HEK293 (cell line): ENCODE results near the gene GNG5.

ENCODE experiments used
- GLI2 ChIP-seq: fragments of 450-650 bp; formaldehyde crosslinking; IDR thresholded peaks from 2 replicates; pipeline ENCODE4; 2017; ENCODE audit warnings: missing biosample characterization, missing genetic modification characterization, low read depth, borderline replicate concordance
- KLF1 ChIP-seq: fragments of 450-650 bp; formaldehyde crosslinking; IDR thresholded peaks from 2 replicates; pipeline ENCODE4 v1.5.1; 2016; ENCODE audit warnings: missing biosample characterization, missing genetic modification characterization
- KLF7 ChIP-seq: fragments of 450-650 bp; formaldehyde crosslinking; IDR thresholded peaks from 2 replicates; pipeline ENCODE4 v1.5.1; 2016; ENCODE audit warnings: missing biosample characterization, missing genetic modification characterization, borderline replicate concordance
- KLF8 ChIP-seq: fragments of 450-650 bp; formaldehyde crosslinking; IDR thresholded peaks from 2 replicates; pipeline ENCODE4 v1.5.1; 2016; ENCODE audit warnings: missing biosample characterization, missing genetic modification characterization
- OVOL3 ChIP-seq: fragments of 450-650 bp; formaldehyde crosslinking; IDR thresholded peaks from 2 replicates; pipeline ENCODE4 v1.5.1; 2016; ENCODE audit warnings: missing biosample characterization, missing genetic modification characterization
- PRDM1 ChIP-seq: fragments of 450-650 bp; formaldehyde crosslinking; IDR thresholded peaks from 2 replicates; pipeline ENCODE4; 2016; ENCODE audit warnings: missing biosample characterization, missing genetic modification characterization
- PRDM6 ChIP-seq: fragments of 450-650 bp; formaldehyde crosslinking; IDR thresholded peaks from 2 replicates; pipeline ENCODE4 v1.5.1; 2017; ENCODE audit warnings: missing biosample characterization, missing genetic modification characterization
- SP2 ChIP-seq: fragments of 450-650 bp; formaldehyde crosslinking; IDR thresholded peaks from 2 replicates; pipeline ENCODE4 v1.5.1; 2016; ENCODE audit warnings: missing biosample characterization, missing genetic modification characterization
- ZBTB1 ChIP-seq: fragments of 450-650 bp; formaldehyde crosslinking; IDR thresholded peaks from 2 replicates; pipeline ENCODE4 v1.5.1; 2016; ENCODE audit warnings: missing biosample characterization, missing genetic modification characterization
- ZBTB6 ChIP-seq: fragments of 450-650 bp; formaldehyde crosslinking; IDR thresholded peaks from 2 replicates; pipeline ENCODE4 v1.5.1; 2017; ENCODE audit warnings: missing biosample characterization, missing genetic modification characterization
- ZNF10 ChIP-seq: fragments of 450-650 bp; formaldehyde crosslinking; IDR thresholded peaks from 2 replicates; pipeline ENCODE4 v1.5.1; 2017; ENCODE audit warnings: missing biosample characterization, missing genetic modification characterization
- ZNF169 ChIP-seq: fragments of 450-650 bp; formaldehyde crosslinking; IDR thresholded peaks from 2 replicates; pipeline ENCODE4 v1.5.1; 2016; ENCODE audit warnings: missing biosample characterization, missing genetic modification characterization
- ZNF239 ChIP-seq: fragments of 450-650 bp; formaldehyde crosslinking; IDR thresholded peaks from 2 replicates; pipeline ENCODE4 v1.5.1; 2016; ENCODE audit warnings: missing biosample characterization, missing genetic modification characterization
- ZNF24 ChIP-seq: fragments of 450-650 bp; formaldehyde crosslinking; IDR thresholded peaks from 2 replicates; pipeline ENCODE4 v1.5.1; 2016; ENCODE audit warnings: missing biosample characterization, missing genetic modification characterization
- ZNF335 ChIP-seq: fragments of 450-650 bp; formaldehyde crosslinking; conservative IDR thresholded peaks from 2 replicates; pipeline ENCODE4 v1.5.1; 2016; ENCODE audit warnings: missing biosample characterization, missing genetic modification characterization
- ZNF514 ChIP-seq: fragments of 450-650 bp; formaldehyde crosslinking; IDR thresholded peaks from 2 replicates; pipeline ENCODE4 v1.5.1; 2016; ENCODE audit warnings: missing biosample characterization, missing genetic modification characterization
- ZNF670 ChIP-seq: fragments of 450-650 bp; formaldehyde crosslinking; IDR thresholded peaks from 2 replicates; pipeline ENCODE4 v1.5.1; 2016; ENCODE audit warnings: missing biosample characterization, missing genetic modification characterization, low read depth
- ZNF791 ChIP-seq: fragments of 450-650 bp; formaldehyde crosslinking; IDR thresholded peaks from 2 replicates; pipeline ENCODE4 v1.5.1; 2016; ENCODE audit warnings: missing biosample characterization, missing genetic modification characterization
- TF ChIP-seq, protein P1 (sequence below): fragments of 450-650 bp; formaldehyde crosslinking; IDR thresholded peaks from 2 replicates; pipeline ENCODE4 v1.5.1; 2016; ENCODE audit warnings: missing biosample characterization, missing genetic modification characterization
- TF ChIP-seq, protein P2 (sequence below): fragments of 450-650 bp; formaldehyde crosslinking; IDR thresholded peaks from 2 replicates; pipeline ENCODE4 v1.5.1; 2016; ENCODE audit warnings: missing biosample characterization, missing genetic modification characterization
- TF ChIP-seq, protein P3 (sequence below): fragments of 450-650 bp; formaldehyde crosslinking; IDR thresholded peaks from 2 replicates; pipeline ENCODE4 v1.5.1; 2016; ENCODE audit warnings: missing biosample characterization, missing genetic modification characterization
- TF ChIP-seq, protein P4 (sequence below): fragments of 450-650 bp; formaldehyde crosslinking; IDR thresholded peaks from 2 replicates; pipeline ENCODE4 v1.5.1; 2016; ENCODE audit warnings: missing biosample characterization, missing genetic modification characterization
- TF ChIP-seq, protein P5 (sequence below): fragments of 450-650 bp; formaldehyde crosslinking; IDR thresholded peaks from 2 replicates; pipeline ENCODE4 v1.5.1; 2016; ENCODE audit warnings: missing biosample characterization, missing genetic modification characterization
- TF ChIP-seq, protein P6 (sequence below): fragments of 450-650 bp; formaldehyde crosslinking; IDR thresholded peaks from 2 replicates; pipeline ENCODE4 v1.5.1; 2016; ENCODE audit warnings: missing biosample characterization, missing genetic modification characterization

Gene GNG5

DNA sequence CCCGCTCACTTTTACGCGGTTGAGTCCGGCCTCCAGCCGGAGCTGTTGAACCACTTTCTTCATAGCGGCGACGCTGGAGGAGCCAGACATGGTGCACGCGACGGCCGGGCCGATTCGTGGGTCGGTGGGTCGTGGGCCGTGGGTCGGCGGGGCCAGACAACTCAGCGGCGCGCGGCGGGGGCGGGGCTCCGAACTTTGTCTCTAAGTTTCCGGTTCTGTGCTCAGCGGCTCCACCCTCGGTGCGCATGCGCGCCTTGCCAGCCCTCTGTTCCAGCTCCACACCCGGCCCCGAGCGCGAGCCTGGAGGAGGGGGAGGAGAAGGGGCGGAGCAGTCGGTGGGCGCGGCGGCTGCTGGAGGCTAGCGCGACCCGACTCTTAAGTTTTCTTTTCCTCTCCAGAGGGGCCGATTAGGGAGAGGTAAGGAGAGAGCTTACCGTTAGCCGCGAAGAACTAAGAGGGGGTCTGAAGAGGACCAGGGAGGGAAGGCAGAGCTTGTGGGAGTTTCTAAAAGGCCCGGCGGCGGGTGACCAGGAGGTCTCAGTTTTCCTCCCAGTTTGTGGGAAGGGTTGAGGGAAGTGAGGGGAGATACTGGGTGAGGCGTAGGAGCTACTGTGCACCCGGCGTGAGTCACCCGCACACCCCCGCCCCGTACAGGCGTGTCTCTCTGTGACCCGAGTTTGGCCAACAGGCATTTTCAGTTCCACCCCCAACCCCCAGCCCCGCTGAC lies at the start of gene GNG5, which contains the start of gene SPATA1 (continued):
- TF ChIP-seq, protein P1, sequence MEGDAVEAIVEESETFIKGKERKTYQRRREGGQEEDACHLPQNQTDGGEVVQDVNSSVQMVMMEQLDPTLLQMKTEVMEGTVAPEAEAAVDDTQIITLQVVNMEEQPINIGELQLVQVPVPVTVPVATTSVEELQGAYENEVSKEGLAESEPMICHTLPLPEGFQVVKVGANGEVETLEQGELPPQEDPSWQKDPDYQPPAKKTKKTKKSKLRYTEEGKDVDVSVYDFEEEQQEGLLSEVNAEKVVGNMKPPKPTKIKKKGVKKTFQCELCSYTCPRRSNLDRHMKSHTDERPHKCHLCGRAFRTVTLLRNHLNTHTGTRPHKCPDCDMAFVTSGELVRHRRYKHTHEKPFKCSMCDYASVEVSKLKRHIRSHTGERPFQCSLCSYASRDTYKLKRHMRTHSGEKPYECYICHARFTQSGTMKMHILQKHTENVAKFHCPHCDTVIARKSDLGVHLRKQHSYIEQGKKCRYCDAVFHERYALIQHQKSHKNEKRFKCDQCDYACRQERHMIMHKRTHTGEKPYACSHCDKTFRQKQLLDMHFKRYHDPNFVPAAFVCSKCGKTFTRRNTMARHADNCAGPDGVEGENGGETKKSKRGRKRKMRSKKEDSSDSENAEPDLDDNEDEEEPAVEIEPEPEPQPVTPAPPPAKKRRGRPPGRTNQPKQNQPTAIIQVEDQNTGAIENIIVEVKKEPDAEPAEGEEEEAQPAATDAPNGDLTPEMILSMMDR (tag by site-specific recombination) = no peak
- TF ChIP-seq ZNF670 (tag by site-specific recombination) = no peak
- TF ChIP-seq ZBTB6 (tag by site-specific recombination) = no peak
- TF ChIP-seq, protein P2, sequence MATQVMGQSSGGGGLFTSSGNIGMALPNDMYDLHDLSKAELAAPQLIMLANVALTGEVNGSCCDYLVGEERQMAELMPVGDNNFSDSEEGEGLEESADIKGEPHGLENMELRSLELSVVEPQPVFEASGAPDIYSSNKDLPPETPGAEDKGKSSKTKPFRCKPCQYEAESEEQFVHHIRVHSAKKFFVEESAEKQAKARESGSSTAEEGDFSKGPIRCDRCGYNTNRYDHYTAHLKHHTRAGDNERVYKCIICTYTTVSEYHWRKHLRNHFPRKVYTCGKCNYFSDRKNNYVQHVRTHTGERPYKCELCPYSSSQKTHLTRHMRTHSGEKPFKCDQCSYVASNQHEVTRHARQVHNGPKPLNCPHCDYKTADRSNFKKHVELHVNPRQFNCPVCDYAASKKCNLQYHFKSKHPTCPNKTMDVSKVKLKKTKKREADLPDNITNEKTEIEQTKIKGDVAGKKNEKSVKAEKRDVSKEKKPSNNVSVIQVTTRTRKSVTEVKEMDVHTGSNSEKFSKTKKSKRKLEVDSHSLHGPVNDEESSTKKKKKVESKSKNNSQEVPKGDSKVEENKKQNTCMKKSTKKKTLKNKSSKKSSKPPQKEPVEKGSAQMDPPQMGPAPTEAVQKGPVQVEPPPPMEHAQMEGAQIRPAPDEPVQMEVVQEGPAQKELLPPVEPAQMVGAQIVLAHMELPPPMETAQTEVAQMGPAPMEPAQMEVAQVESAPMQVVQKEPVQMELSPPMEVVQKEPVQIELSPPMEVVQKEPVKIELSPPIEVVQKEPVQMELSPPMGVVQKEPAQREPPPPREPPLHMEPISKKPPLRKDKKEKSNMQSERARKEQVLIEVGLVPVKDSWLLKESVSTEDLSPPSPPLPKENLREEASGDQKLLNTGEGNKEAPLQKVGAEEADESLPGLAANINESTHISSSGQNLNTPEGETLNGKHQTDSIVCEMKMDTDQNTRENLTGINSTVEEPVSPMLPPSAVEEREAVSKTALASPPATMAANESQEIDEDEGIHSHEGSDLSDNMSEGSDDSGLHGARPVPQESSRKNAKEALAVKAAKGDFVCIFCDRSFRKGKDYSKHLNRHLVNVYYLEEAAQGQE (tag by site-specific recombination) = peak; percentile 49; the same call in 1 of the 2 replicates
- TF ChIP-seq OVOL3 (tag by site-specific recombination) = no peak
- TF ChIP-seq ZNF239 = no peak
- TF ChIP-seq PRDM6 (tag by site-specific recombination) = no peak
- TF ChIP-seq ZNF791 (tag by site-specific recombination) = no peak
- TF ChIP-seq, protein P3, sequence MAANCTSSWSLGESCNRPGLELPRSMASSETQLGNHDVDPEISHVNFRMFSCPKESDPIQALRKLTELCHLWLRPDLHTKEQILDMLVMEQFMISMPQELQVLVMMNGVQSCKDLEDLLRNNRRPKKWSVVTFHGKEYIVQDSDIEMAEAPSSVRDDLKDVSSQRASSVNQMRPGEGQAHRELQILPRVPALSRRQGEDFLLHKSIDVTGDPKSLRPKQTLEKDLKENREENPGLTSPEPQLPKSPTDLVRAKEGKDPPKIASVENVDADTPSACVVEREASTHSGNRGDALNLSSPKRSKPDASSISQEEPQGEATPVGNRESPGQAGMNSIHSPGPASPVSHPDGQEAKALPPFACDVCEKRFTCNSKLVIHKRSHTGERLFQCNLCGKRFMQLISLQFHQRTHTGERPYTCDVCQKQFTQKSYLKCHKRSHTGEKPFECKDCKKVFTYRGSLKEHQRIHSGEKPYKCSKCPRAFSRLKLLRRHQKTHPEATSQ (tag by site-specific recombination) = no peak
- TF ChIP-seq SP2 (tag by site-specific recombination) = peak; percentile 64
- TF ChIP-seq, protein P4, sequence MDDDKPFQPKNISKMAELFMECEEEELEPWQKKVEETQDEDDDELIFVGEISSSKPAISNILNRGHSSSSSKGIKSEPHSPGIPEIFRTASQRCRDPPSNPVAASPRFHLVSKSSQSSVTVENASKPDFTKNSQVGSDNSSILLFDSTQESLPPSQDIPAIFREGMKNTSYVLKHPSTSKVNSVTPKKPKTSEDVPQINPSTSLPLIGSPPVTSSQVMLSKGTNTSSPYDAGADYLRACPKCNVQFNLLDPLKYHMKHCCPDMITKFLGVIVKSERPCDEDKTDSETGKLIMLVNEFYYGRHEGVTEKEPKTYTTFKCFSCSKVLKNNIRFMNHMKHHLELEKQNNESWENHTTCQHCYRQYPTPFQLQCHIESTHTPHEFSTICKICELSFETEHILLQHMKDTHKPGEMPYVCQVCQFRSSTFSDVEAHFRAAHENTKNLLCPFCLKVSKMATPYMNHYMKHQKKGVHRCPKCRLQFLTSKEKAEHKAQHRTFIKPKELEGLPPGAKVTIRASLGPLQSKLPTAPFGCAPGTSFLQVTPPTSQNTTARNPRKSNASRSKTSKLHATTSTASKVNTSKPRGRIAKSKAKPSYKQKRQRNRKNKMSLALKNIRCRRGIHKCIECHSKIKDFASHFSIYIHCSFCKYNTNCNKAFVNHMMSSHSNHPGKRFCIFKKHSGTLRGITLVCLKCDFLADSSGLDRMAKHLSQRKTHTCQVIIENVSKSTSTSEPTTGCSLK (tag by site-specific recombination) = no peak
- no peak for TF ChIP-seq PRDM1 (tag by site-specific recombination)
- TF ChIP-seq KLF8 = peak; percentile 96
- TF ChIP-seq, protein P5, sequence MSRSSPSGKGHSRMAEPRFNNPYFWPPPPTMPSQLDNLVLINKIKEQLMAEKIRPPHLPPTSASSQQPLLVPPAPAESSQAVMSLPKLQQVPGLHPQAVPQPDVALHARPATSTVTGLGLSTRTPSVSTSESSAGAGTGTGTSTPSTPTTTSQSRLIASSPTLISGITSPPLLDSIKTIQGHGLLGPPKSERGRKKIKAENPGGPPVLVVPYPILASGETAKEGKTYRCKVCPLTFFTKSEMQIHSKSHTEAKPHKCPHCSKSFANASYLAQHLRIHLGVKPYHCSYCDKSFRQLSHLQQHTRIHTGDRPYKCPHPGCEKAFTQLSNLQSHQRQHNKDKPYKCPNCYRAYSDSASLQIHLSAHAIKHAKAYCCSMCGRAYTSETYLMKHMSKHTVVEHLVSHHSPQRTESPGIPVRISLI (tag by site-specific recombination) = no peak
- TF ChIP-seq, protein P6, sequence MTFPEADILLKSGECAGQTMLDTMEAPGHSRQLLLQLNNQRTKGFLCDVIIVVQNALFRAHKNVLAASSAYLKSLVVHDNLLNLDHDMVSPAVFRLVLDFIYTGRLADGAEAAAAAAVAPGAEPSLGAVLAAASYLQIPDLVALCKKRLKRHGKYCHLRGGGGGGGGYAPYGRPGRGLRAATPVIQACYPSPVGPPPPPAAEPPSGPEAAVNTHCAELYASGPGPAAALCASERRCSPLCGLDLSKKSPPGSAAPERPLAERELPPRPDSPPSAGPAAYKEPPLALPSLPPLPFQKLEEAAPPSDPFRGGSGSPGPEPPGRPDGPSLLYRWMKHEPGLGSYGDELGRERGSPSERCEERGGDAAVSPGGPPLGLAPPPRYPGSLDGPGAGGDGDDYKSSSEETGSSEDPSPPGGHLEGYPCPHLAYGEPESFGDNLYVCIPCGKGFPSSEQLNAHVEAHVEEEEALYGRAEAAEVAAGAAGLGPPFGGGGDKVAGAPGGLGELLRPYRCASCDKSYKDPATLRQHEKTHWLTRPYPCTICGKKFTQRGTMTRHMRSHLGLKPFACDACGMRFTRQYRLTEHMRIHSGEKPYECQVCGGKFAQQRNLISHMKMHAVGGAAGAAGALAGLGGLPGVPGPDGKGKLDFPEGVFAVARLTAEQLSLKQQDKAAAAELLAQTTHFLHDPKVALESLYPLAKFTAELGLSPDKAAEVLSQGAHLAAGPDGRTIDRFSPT = peak; percentile 75; the same call in 1 of the 2 replicates
- 0 out of 2 replicates have a peak, but pooled peaks have one; percentile 55 for TF ChIP-seq KLF7
- peak; percentile 85 for TF ChIP-seq KLF1 (tag by site-specific recombination)
- no peak for TF ChIP-seq ZNF169 (tag by site-specific recombination)
- TF ChIP-seq ZBTB1 (tag by site-specific recombination) = no peak
- TF ChIP-seq ZNF335 (tag by site-specific recombination) = peak; percentile 96
- TF ChIP-seq GLI2 (tag by site-specific recombination) = no peak
- no peak for TF ChIP-seq ZNF514 (tag by site-specific recombination)
- peak; percentile 16; the same call in 1 of the 2 replicates for TF ChIP-seq ZNF10 (tag by site-specific recombination)
- peak; percentile 67; the same call in 1 of the 2 replicates for TF ChIP-seq ZNF24
